Measurements from ENCODE around the gene LRP11. TPM values are rescaled to one million over a fixed set of nuclear protein-coding genes. Genes with fewer than 3 reads are reported as not detected.

The LRP11 gene
- total RNA-seq, 1 donor from 2014 or later = 38.3 TPM

- Histone ChIP-seq H3K27me3 (ENCODE audit: low read depth) (no peaks in the 10 kb centered on the region), H3K27ac (no peak overlapping the region), H3K36me3 (peaks cover 41% of the 10 kb centered on the region), H3K4me1 (no peaks in the 10 kb centered on the region), H3K9me3 (no peaks in the 10 kb centered on the region), H3K4me3 (no peak overlapping the region)
- no peak for DNase-seq
- no peak for ATAC-seq
- TF ChIP-seq, protein P1, sequence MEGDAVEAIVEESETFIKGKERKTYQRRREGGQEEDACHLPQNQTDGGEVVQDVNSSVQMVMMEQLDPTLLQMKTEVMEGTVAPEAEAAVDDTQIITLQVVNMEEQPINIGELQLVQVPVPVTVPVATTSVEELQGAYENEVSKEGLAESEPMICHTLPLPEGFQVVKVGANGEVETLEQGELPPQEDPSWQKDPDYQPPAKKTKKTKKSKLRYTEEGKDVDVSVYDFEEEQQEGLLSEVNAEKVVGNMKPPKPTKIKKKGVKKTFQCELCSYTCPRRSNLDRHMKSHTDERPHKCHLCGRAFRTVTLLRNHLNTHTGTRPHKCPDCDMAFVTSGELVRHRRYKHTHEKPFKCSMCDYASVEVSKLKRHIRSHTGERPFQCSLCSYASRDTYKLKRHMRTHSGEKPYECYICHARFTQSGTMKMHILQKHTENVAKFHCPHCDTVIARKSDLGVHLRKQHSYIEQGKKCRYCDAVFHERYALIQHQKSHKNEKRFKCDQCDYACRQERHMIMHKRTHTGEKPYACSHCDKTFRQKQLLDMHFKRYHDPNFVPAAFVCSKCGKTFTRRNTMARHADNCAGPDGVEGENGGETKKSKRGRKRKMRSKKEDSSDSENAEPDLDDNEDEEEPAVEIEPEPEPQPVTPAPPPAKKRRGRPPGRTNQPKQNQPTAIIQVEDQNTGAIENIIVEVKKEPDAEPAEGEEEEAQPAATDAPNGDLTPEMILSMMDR (IDR thresholded peaks at IDR 0.05) = no peak
- intact Hi-C loops (cut with DNase I) = no loop called here
Observed at GRCh38 chr6:149823013-149823412, 41.1 kb downstream of the LRP11 start.

DNA sequence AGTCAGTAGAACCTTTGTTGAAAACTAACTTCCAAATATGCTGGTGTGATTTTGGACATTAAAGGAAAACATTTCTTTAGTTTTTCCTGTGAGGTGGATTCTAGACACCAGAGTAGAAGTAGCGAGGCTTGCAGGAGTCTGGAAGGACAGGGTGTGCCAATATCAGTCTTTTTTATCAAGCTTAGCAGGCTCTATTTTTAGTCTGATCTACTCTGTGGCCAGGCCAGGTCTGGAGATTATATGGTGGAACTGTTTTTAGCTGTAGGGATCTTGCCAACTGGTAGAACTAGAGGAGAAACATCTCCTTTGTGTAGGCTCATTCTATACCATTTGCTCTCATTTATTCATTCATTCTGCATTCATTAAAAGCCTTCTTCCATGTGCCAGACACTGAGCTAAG lies 42.7 kb downstream of the LRP11 start:
- H3K27me3 ChIP-seq (ENCODE audit: low read depth) = no peaks in the 10 kb centered on the region
- intact Hi-C loops (cut with DNase I) = no loop called here
- TF ChIP-seq, protein P1 (IDR thresholded peaks at IDR 0.05) = no peak

DNA sequence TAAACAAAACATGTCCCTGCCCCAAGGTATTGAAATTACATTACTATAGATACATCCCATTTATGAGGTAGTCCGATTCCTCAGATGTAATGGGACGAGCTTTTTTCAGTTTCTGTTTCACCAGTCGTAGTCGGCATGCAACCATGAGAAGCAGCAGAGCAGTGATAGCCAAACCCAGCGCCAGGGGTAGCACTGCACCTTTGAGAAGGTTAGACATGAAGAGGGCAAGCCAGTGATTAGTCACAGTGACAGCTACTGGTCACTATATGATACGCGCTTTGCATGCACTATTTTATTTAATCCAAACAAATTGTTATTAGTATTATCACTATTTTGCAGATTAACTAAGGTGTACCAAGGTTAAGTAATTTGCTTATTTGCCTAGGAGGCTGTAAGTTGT lies 43.7 kb downstream of the LRP11 start:
- TF ChIP-seq, protein P1 (IDR thresholded peaks at IDR 0.05) = no peak
- Histone ChIP-seq H3K36me3 (peaks cover 26% of the 10 kb centered on the region), H3K4me3 (no peak overlapping the region), H3K27me3 (ENCODE audit: low read depth) (no peaks in the 10 kb centered on the region), H3K27ac (no peak overlapping the region), H3K9me3 (no peaks in the 10 kb centered on the region), H3K4me1 (no peaks in the 10 kb centered on the region)
- intact Hi-C loops (cut with DNase I) = no loop called here
- DNase-seq (no peak), ATAC-seq (no peak)

More for the DNA sequence above, 42.7 kb downstream of the LRP11 start:
- Histone ChIP-seq H3K4me1 (no peaks in the 10 kb centered on the region), H3K36me3 (peaks cover 33% of the 10 kb centered on the region), H3K4me3 (no peak overlapping the region), H3K27ac (no peak overlapping the region), H3K9me3 (no peaks in the 10 kb centered on the region)
- ATAC-seq (no peak), DNase-seq (no peak)

DNA sequence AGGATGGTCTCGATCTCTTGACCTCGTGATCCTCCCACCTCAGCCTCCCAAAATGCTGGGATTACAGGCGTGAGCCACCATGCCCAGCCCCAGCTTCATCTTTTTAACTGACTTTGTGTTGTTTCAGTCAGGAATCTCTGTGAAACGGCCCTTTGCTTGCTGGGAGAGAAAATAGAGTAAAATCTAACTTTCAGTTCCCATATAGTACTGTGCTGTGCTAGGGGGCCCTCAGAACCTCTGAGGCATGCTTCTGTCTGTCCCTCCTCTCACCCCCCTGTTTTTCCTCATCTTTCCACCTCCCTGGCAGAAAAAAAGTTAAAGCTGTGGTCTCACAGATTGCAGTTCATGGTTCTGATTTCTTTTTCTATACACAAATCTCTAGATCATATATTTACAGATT lies 48.4 kb downstream of the LRP11 start:
- Histone ChIP-seq H3K9me3 (no peaks in the 10 kb centered on the region), H3K36me3 (peaks cover 14% of the 10 kb centered on the region), H3K4me3 (no peak overlapping the region), H3K27me3 (ENCODE audit: low read depth) (no peaks in the 10 kb centered on the region), H3K4me1 (no peaks in the 10 kb centered on the region), H3K27ac (no peak overlapping the region)
- no peak for ATAC-seq
- TF ChIP-seq, protein P1 (IDR thresholded peaks at IDR 0.05) = no peak
- DNase-seq = no peak
- intact Hi-C loops (cut with DNase I) = no loop called here

- H3K27me3 ChIP-seq (ENCODE audit: low read depth) = no peaks in the 10 kb centered on the region
- intact Hi-C loops (cut with DNase I) = no loop called here
- TF ChIP-seq, protein P1 (IDR thresholded peaks at IDR 0.05) = no peak
- H3K9me3 ChIP-seq = no peaks in the 10 kb centered on the region
- ATAC-seq (no peak), DNase-seq (no peak)
- H3K27ac ChIP-seq = no peak overlapping the region
- no peak overlapping the region for H3K4me3 ChIP-seq
- H3K4me1 ChIP-seq = no peaks in the 10 kb centered on the region
- H3K36me3 ChIP-seq = peaks cover 25% of the 10 kb centered on the region
Observed at GRCh38 chr6:149813351-149813750, 50.8 kb downstream of the LRP11 start.

DNA sequence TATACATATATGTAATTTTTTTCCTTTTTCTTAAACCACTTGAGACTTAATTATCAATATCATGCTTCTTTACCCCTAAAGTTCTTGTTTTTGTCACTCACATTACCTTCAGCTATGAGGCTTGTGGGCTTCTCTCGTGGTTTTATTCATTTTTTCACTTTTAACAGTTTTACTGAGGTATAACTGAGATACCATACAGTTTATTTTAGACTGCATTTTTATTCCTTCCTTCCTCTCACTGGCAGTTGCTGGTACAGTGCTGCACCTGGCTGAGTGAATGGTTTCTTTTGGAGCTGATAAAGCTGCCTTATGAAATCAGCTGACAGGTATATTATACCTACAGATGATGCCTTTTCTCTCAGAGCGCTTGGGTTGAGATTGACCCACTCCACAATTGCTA lies 54.4 kb downstream of the LRP11 start:
- H3K4me3 ChIP-seq = no peak overlapping the region
- peaks cover 48% of the 10 kb centered on the region for H3K36me3 ChIP-seq

More for the DNA sequence above, 54.4 kb downstream of the LRP11 start:
- ATAC-seq (no peak), DNase-seq (no peak)
- Histone ChIP-seq H3K4me1 (no peaks in the 10 kb centered on the region), H3K27me3 (ENCODE audit: low read depth) (no peaks in the 10 kb centered on the region), H3K27ac (no peak overlapping the region), H3K9me3 (no peaks in the 10 kb centered on the region)
- TF ChIP-seq, protein P1 (IDR thresholded peaks at IDR 0.05) = no peak
- intact Hi-C loops (cut with DNase I) = no loop called here
